Mononuclear cell (primary cell): Measurements from ENCODE around the gene PKD1. TPM values are rescaled to one million over a fixed set of nuclear protein-coding genes. Genes with fewer than 3 reads are reported as not detected.

Experiments
- H3K27me3 ChIP-seq: 2 replicates; pipeline ENCODE4 v1.6.0; 2011; ENCODE audit warnings: low read length, control low read depth; ENCODE audit not compliant: insufficient read depth
- H3K4me1 ChIP-seq: 2 replicates; pipeline ENCODE4 v1.5.1; 2011; ENCODE audit warnings: mild to moderate bottlenecking, low read length, control low read depth; ENCODE audit not compliant: insufficient read depth
- H3K4me3 ChIP-seq: 2 replicates; pipeline ENCODE4 v1.5.1; 2011; ENCODE audit warnings: mild to moderate bottlenecking, low read length, moderate library complexity
- H3K9me3 ChIP-seq: 2 replicates; pipeline ENCODE4 v1.5.1; 2011; ENCODE audit warnings: low read depth, mild to moderate bottlenecking, control low read depth, low read length
- total RNA-seq: library from RNA; depleted of rRNA; stranded (reverse); fragments of >200 nt; gene quantifications from one replicate; pipeline ENCODE4 v1.2.3, GENCODE V29; 2012

PKD1 gene
- total RNA-seq, 1 donor, result 49.6 TPM

- no peaks in the 10 kb centered on the region for H3K9me3 ChIP-seq
- no peaks in the 10 kb centered on the region for H3K27me3 ChIP-seq
- no peaks in the 10 kb centered on the region for H3K4me1 ChIP-seq
- no peak overlapping the region for H3K4me3 ChIP-seq
Measured at GRCh38 chr16:2077696-2078095, 58.0 kb downstream of the PKD1 start.

- Histone ChIP-seq H3K4me1 (no peaks in the 10 kb centered on the region), H3K9me3 (no peaks in the 10 kb centered on the region), H3K27me3 (no peaks in the 10 kb centered on the region), H3K4me3 (no peak overlapping the region)
Measured at GRCh38 chr16:2077016-2077415, 58.7 kb downstream of the PKD1 start.

- no peaks in the 10 kb centered on the region for H3K9me3 ChIP-seq
- no peak overlapping the region for H3K4me3 ChIP-seq
- H3K4me1 ChIP-seq, result no peaks in the 10 kb centered on the region
- no peaks in the 10 kb centered on the region for H3K27me3 ChIP-seq
Measured at GRCh38 chr16:2076072-2076865, 59.4 kb downstream of the PKD1 start.

GRCh38 chr16:2075631-2076030 is 60.1 kb downstream of the PKD1 start:
- Histone ChIP-seq H3K4me3 (no peak overlapping the region), H3K27me3 (no peaks in the 10 kb centered on the region), H3K4me1 (no peaks in the 10 kb centered on the region), H3K9me3 (no peaks in the 10 kb centered on the region)

GRCh38 chr16:2074071-2074470 is 61.6 kb downstream of the PKD1 start:
- no peak overlapping the region for H3K4me3 ChIP-seq
- H3K27me3 ChIP-seq, result no peaks in the 10 kb centered on the region
- H3K4me1 ChIP-seq, result no peaks in the 10 kb centered on the region
- no peaks in the 10 kb centered on the region for H3K9me3 ChIP-seq

GRCh38 chr16:2072926-2073325 is 62.8 kb downstream of the PKD1 start:
- H3K27me3 ChIP-seq, result no peaks in the 10 kb centered on the region
- no peaks in the 10 kb centered on the region for H3K4me1 ChIP-seq
- H3K4me3 ChIP-seq, result no peak overlapping the region
- no peaks in the 10 kb centered on the region for H3K9me3 ChIP-seq

- Histone ChIP-seq H3K4me1 (no peaks in the 10 kb centered on the region), H3K4me3 (no peak overlapping the region), H3K27me3 (no peaks in the 10 kb centered on the region), H3K9me3 (no peaks in the 10 kb centered on the region)
Measured at GRCh38 chr16:2071454-2072202, 64.1 kb downstream of the PKD1 start.

- no peaks in the 10 kb centered on the region for H3K9me3 ChIP-seq
- H3K4me3 ChIP-seq, result no peak overlapping the region
- no peaks in the 10 kb centered on the region for H3K27me3 ChIP-seq
- no peaks in the 10 kb centered on the region for H3K4me1 ChIP-seq
Measured at GRCh38 chr16:2070576-2071453, 64.9 kb downstream of the PKD1 start.

GRCh38 chr16:2066139-2066538 is 69.6 kb downstream of the PKD1 start:
- no peaks in the 10 kb centered on the region for H3K27me3 ChIP-seq
- no peaks in the 10 kb centered on the region for H3K4me1 ChIP-seq
- H3K9me3 ChIP-seq, result no peaks in the 10 kb centered on the region
- no peak overlapping the region for H3K4me3 ChIP-seq

- no peaks in the 10 kb centered on the region for H3K9me3 ChIP-seq
- no peak overlapping the region for H3K4me3 ChIP-seq
- H3K4me1 ChIP-seq, result no peaks in the 10 kb centered on the region
- H3K27me3 ChIP-seq, result no peaks in the 10 kb centered on the region
Measured at GRCh38 chr16:2064368-2064945, 71.2 kb downstream of the PKD1 start.

- Histone ChIP-seq H3K4me3 (no peak overlapping the region), H3K4me1 (no peaks in the 10 kb centered on the region), H3K9me3 (no peaks in the 10 kb centered on the region), H3K27me3 (no peaks in the 10 kb centered on the region)
Measured at GRCh38 chr16:2063861-2064260, 71.8 kb downstream of the PKD1 start.

GRCh38 chr16:2062801-2063200 is 72.9 kb downstream of the PKD1 start:
- no peaks in the 10 kb centered on the region for H3K4me1 ChIP-seq
- no peaks in the 10 kb centered on the region for H3K9me3 ChIP-seq
- H3K4me3 ChIP-seq, result no peak overlapping the region
- no peaks in the 10 kb centered on the region for H3K27me3 ChIP-seq

- no peaks in the 10 kb centered on the region for H3K9me3 ChIP-seq
- H3K4me1 ChIP-seq, result no peaks in the 10 kb centered on the region
- H3K27me3 ChIP-seq, result no peaks in the 10 kb centered on the region
- no peak overlapping the region for H3K4me3 ChIP-seq
Measured at GRCh38 chr16:2061526-2061925, 74.2 kb downstream of the PKD1 start.

GRCh38 chr16:2061023-2061422 is 74.7 kb downstream of the PKD1 start:
- H3K4me1 ChIP-seq, result no peaks in the 10 kb centered on the region
- H3K27me3 ChIP-seq, result no peaks in the 10 kb centered on the region
- H3K9me3 ChIP-seq, result no peaks in the 10 kb centered on the region
- no peak overlapping the region for H3K4me3 ChIP-seq

- no peak overlapping the region for H3K4me3 ChIP-seq
- H3K4me1 ChIP-seq, result no peaks in the 10 kb centered on the region
- H3K27me3 ChIP-seq, result no peaks in the 10 kb centered on the region
- H3K9me3 ChIP-seq, result no peaks in the 10 kb centered on the region
Measured at GRCh38 chr16:2060346-2060745, 75.4 kb downstream of the PKD1 start.
